HG02973 (cell line): Measurements from ENCODE around the gene NDRG3.

Experiments
- ATAC-seq: cut with Tn5 transposase; IDR thresholded peaks from one replicate; pipeline ENCODE4 v1.9.1; 2021; ENCODE audit warnings: moderate library complexity; ENCODE audit not compliant: unreplicated experiment

The NDRG3 gene

DNA sequence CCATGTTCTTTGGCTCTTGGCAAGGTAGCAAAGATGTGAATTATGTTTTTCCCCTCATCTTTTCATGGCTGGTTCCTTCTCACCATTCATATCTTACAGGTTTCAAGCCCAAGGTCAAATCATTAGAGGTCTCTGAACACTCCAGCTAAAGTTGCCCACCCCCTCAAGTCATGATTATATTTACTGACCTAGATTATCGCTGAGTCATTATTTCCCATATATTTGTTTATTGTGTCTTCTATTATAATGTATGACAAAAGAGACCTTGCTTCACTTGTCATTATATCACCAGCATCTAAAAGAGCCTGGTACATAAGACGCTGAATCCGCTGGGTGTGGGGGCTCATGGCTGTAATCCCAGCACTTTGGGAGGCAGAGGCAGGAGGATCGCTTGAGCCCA lies 15.2 kb upstream of the NDRG3 start:
- no peak for ATAC-seq

DNA sequence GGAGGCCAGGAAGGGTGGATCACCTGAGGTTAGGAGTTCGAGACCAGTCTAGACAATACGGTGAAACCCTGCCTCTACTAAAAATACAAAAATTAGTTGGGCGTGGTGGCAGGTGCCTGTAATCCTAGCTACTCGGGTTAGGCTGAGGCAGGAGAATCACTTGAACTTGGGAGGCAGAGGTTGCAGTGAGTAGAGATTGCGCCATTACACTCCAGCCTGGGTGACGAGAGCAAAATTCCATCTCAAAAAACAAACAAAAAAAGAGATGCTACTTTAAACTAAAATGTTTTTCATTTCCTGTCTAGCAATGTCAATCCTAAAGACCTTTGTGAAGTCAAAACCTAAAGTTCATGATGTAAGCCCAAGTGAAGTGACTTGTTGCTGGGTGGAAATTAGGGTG lies 14.8 kb upstream of the NDRG3 start:
- no peak for ATAC-seq

DNA sequence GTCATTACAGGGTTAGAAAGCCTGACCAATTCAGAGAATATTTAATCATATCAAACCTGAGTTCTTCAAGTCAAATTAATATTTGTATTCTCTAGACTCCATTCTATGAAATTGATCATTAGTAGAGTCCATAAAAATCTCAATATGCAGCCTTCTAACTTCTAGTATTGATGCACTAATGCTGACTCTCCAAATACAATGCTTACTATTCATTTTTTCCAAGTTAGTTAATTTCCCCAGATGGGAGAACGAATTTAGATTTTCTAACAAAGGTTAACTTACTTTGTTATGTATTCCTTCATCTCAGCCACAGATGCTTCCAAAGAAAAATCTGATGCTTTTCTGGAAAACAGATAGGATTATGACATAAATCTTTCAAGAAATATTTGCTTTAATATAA lies 12.4 kb upstream of the NDRG3 start:
- ATAC-seq = no peak

- ATAC-seq = no peak
Observed at GRCh38 chr20:36756496-36756895, 10.6 kb upstream of the NDRG3 start.

GRCh38 chr20:36754656-36755222 lies 8.8 kb upstream of the NDRG3 start:
- no peak for ATAC-seq

DNA sequence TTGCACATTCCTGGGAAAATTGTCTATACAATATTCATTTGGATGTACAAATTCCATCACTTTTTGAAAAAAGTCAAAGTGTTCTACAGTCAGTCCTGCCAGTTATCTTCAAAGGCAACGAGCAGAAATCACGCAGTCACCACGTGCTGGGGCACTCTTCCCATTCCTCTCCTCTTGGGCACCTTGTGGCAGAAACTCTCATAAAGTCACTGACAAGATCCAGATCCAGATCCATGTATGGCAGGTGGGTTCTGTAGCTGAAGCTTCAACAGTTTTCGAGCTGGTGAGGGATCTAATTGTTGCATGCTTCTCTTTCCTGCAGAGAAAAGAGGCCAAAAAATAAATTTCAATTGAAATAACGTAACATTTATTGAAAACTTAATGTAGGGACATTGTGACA lies 6.7 kb upstream of the NDRG3 start:
- no peak for ATAC-seq

DNA sequence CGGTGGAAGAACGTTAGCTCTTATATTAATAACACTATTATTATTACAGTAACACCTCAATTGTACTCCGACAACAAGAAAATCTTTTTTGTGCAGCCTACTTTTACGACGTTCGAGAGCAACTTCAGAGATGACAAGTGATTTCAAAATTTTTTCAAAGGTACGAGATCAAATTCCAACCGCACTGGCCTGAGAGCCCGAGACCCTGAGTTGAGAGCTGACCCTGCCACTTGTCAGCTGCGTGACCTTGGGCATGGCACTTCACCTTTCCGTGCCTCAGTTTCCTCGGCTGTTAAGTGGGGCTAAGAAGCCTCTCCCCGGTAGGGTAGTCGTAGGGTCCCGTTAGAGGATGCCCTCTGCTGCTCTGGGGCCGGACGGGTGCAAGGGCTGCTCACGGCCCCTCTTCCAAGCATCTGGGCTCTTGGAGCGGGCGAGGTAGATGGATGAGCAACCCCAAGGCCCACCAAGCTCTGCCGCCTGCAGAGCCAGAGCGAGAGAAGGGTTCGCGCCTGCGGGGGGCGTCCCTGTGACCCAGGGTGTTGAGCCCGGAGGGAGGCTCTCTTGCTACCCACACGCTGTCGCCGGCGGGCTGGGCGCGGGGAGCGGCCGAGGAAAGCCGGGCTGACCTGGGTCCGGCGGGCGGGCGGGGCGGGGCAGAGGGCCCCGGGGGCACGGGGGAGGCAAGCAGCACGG lies 510 bp downstream of the NDRG3 start:
- ATAC-seq = peak; percentile 13

DNA sequence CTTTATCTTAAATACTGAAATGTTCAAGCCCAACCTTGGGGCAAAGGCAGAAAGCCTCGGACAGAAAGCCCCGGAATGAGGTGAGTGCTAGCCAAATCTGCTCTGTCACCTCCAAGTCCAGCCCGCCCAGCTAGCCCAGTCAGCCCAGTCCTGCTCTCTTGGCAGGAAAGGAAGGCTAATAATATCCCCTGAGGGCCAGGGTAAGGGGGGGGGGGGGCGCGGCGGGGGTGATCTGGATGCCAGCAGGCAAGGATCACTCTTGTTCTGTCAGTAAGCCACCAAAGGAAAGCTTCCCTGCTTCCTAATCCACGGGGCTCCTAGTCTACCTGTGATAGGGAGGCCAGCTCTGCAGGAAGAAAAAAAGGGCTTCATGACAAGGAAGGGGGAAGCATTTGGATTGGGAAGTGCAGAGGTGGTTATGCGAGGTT lies 1.1 kb downstream of the NDRG3 start:
- ATAC-seq = no peak

DNA sequence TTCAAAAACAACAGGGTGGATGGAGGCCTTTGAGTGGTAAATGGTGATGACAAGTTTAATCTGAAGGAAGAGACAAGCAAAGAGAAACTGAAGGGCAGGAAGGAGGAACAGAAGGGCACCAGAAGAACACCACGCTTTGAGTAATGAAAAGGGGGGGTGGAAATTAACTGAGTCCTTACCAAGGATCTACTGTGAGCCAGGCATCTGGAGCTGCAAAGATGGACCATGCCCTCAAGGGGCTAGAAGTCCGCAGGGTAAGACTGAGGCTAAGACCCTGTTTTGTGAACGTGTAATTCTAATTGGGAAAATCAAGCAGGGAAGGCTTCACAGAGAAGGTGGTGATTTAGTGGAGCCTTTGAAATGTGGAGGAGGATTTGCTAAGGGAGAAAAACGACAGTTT lies 1.6 kb downstream of the NDRG3 start:
- no peak for ATAC-seq

DNA sequence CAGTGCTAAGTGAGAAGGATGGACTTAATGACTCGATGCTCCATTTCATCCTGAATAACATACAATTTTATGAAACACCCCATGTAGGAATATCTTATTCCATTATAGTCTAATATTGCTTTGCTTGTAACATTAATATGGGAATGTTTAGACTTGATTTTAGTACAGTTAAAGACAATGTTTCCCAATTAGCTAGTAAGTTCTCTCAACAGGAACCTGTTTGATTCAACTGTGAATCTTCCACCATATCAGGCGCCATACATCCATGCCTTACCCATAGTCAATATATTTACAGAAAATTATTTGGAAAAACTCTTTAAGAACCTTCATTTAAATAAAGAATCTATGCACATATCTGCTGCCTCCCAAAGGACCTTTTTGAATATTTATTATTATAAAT lies 3.3 kb downstream of the NDRG3 start:
- no peak for ATAC-seq

DNA sequence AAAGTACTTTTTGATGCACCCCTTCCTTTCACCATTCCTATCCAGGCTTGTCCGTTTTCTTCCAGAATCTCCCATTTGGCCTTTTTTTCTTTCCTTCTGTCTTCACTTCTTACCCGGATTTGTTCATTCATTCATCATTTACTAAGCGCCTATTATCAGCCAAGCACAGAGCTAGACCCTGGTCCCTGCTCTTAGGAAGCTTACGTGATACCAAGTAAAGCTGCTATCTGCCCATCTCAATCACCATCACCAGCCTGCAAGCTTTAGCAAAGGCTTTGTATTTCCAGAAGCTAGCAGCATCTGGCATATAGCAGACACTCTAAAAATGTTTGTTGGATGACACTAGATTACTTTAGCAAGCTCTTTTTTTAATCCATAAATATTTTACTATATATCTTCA lies 4.8 kb downstream of the NDRG3 start:
- no peak for ATAC-seq

GRCh38 chr20:36737183-36737499 lies 8.7 kb downstream of the NDRG3 start:
- ATAC-seq = no peak

GRCh38 chr20:36736451-36737182 lies 9.3 kb downstream of the NDRG3 start:
- ATAC-seq = no peak

DNA sequence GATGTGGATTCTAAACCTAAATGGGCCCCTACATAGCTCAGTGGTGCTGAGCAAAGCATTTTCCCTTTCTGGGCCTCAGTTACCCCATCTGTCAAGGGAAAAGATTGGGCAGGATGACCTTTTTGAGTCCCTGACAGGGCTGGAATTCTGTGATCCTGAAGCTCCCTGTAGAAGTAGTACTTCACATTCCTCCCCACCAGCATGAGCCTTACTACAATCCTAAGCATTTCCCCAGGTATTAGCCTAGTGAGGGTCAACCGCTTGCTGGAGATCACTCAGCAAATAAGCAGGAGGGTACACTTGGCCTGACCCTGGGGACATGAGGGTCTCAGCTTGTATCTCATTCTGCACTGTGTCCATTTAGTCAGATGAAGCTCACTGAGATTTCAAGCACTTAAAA lies 13.4 kb downstream of the NDRG3 start:
- ATAC-seq = no peak

- ATAC-seq = no peak
Observed at GRCh38 chr20:36728986-36729385, 16.9 kb downstream of the NDRG3 start.

DNA sequence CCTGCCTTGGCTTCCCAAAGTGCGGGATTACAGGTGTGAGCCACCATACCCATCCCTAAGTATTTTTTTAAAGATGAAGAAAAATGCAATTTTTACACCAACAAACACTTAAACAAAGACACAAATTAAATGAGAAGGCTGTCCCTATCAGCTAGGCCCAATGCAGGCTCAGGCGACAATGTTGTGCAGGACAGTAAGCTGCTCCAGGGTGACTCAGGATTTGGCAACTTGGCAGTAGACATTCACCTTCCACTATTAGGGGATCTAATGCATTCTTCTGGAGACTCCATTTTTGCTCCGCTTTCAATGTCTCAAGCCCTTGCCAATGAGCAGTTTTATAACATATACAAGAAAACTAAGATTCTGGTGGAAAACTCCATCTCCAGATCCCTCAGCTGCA lies 19.7 kb downstream of the NDRG3 start:
- no peak for ATAC-seq

GRCh38 chr20:36720510-36720909 lies 25.4 kb downstream of the NDRG3 start:
- ATAC-seq = no peak

GRCh38 chr20:36717657-36718056 lies 28.2 kb downstream of the NDRG3 start:
- no peak for ATAC-seq

DNA sequence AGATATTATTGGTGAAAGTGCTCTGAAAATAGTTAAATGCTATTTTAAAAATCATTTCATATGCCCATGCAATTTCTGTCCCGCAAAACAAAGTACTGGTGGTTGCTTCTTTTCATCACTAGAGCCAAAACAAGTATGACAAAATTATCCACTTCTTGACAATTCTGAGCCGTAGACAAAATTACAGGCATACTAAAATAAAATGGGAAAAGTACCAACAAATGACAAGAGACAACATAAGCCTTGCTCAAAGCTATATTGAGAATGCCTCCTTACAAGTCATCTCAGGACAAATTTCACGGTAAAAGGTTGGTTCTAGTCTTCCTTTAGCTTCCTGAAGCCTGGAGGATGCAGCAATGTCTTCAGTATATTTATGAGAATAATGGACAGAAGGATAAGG lies 28.9 kb downstream of the NDRG3 start:
- no peak for ATAC-seq

DNA sequence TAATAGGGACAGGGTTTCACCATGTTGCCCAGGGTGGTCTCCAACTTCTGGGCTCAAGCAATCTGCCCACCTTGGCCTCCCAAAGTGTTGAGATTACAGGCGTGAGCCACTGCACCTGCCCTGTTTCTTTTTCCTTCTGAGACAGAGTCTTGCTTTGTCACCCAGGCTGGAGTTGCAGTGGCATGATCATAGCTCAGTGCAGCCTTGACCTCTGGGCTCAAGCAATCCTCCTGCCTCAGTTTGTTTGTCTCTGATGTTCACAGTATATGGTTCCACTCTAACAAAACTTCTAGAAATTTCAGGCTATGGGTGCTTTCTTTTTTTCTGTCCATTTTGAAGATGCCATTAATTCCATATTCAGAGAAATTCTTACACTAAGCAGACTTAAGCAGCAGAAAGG lies 33.1 kb downstream of the NDRG3 start:
- ATAC-seq = no peak

DNA sequence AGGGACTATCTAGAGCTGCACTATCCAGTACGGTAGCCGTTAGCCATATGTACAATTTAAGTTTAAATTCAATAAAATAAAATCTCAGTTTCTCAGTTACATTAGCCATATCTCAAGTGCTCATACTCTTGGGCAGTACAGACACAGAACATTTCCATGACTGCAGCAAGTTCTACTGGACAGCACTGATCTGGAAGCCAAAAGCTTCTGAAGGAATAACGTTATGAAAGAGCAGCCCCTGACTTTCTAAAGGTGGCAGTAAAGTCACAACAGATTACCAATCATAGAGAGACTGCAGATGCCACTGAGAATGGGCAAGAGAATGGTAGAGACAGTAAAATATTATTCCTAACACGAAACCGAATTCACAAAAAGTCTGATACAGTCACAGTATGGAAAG lies 36.8 kb downstream of the NDRG3 start:
- no peak for ATAC-seq

DNA sequence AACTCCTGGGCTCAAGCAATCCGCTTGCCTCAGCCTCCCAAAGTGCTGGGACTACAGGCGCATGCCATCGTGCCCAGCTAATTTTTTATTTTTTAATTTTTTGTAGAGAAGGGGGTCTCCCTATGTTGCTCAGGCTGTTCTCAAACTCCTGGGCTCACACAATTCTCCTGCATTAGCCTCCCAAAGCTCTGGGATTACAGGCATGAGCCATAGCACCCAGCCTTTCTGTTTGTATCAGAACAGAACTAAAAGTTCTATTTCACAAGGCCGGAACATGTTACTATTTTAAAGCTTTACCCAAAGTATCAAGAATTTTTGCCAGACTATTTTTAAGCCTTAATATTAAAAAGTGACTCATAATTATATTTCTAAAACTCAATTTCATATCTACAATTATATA lies 42.4 kb downstream of the NDRG3 start:
- ATAC-seq = no peak

- ATAC-seq = no peak
Observed at GRCh38 chr20:36700438-36700837, 45.5 kb downstream of the NDRG3 start.
